ENCODE results near the gene RBMS1.
"Not testable (repeated sequence)": the region's sequence is repeated elsewhere in the genome, so short reads cannot be mapped to it uniquely, and the experiment has no call there.

RBMS1 gene

GRCh38 chr2:160448821-160449220, 44.8 kb downstream of the RBMS1 start:
- not testable (repeated sequence) for H3K27ac ChIP-seq (ENCODE audit: low read length); H3K9ac ChIP-seq (ENCODE audit: low read depth, low read length); H3K4me3 ChIP-seq (ENCODE audit: low read length); H3K4me1 ChIP-seq (ENCODE audit: insufficient read depth, low read length); H3K27me3 ChIP-seq (ENCODE audit: insufficient read depth, low read length); H3K9me3 ChIP-seq (ENCODE audit: insufficient read depth, low read depth, low read length); H3K36me3 ChIP-seq (ENCODE audit: insufficient read depth, low read depth, low read length)

GRCh38 chr2:160445673-160446072, 47.9 kb downstream of the RBMS1 start:
- H3K36me3 ChIP-seq (ENCODE audit: insufficient read depth, low read depth, low read length) = no peaks in the 10 kb centered on the region
- no peak overlapping the region for H3K4me3 ChIP-seq (ENCODE audit: low read length)
- H3K27ac ChIP-seq (ENCODE audit: low read length) = no peak overlapping the region
- no peaks in the 10 kb centered on the region for H3K4me1 ChIP-seq (ENCODE audit: insufficient read depth, low read length)
- no peaks in the 10 kb centered on the region for H3K27me3 ChIP-seq (ENCODE audit: insufficient read depth, low read length)
- peaks cover 3% of the 10 kb centered on the region; the same call in 1 of the 2 replicates for H3K9me3 ChIP-seq (ENCODE audit: insufficient read depth, low read depth, low read length)
- H3K9ac ChIP-seq (ENCODE audit: low read depth, low read length) = no peak overlapping the region

- Histone ChIP-seq H3K4me3 (ENCODE audit: low read length) (no peak overlapping the region), H3K36me3 (ENCODE audit: insufficient read depth, low read depth, low read length) (no peaks in the 10 kb centered on the region), H3K9me3 (ENCODE audit: insufficient read depth, low read depth, low read length) (peaks cover 3% of the 10 kb centered on the region; the same call in 1 of the 2 replicates), H3K27ac (ENCODE audit: low read length) (no peak overlapping the region), H3K9ac (ENCODE audit: low read depth, low read length) (no peak overlapping the region), H3K4me1 (ENCODE audit: insufficient read depth, low read length) (no peaks in the 10 kb centered on the region), H3K27me3 (ENCODE audit: insufficient read depth, low read length) (no peaks in the 10 kb centered on the region)
Observed at GRCh38 chr2:160442603-160443002, 51.0 kb downstream of the RBMS1 start.

GRCh38 chr2:160440888-160441287, 52.7 kb downstream of the RBMS1 start:
- H3K36me3 ChIP-seq (ENCODE audit: insufficient read depth, low read depth, low read length) = no peaks in the 10 kb centered on the region
- H3K9me3 ChIP-seq (ENCODE audit: insufficient read depth, low read depth, low read length) = peaks cover 3% of the 10 kb centered on the region; the same call in 1 of the 2 replicates
- H3K9ac ChIP-seq (ENCODE audit: low read depth, low read length) = no peak overlapping the region
- no peak overlapping the region for H3K4me3 ChIP-seq (ENCODE audit: low read length)
- H3K27ac ChIP-seq (ENCODE audit: low read length) = no peak overlapping the region
- no peaks in the 10 kb centered on the region for H3K4me1 ChIP-seq (ENCODE audit: insufficient read depth, low read length)
- H3K27me3 ChIP-seq (ENCODE audit: insufficient read depth, low read length) = no peaks in the 10 kb centered on the region

- H3K9me3 ChIP-seq (ENCODE audit: insufficient read depth, low read depth, low read length); H3K4me1 ChIP-seq (ENCODE audit: insufficient read depth, low read length); H3K36me3 ChIP-seq (ENCODE audit: insufficient read depth, low read depth, low read length); H3K4me3 ChIP-seq (ENCODE audit: low read length); H3K27me3 ChIP-seq (ENCODE audit: insufficient read depth, low read length); H3K27ac ChIP-seq (ENCODE audit: low read length); H3K9ac ChIP-seq (ENCODE audit: low read depth, low read length): not testable (repeated sequence)
Observed at GRCh38 chr2:160439038-160439437, 54.6 kb downstream of the RBMS1 start.

GRCh38 chr2:160437273-160437672, 56.3 kb downstream of the RBMS1 start:
- H3K9ac ChIP-seq (ENCODE audit: low read depth, low read length) = no peak overlapping the region
- H3K36me3 ChIP-seq (ENCODE audit: insufficient read depth, low read depth, low read length) = no peaks in the 10 kb centered on the region
- H3K4me3 ChIP-seq (ENCODE audit: low read length) = no peak overlapping the region
- H3K27ac ChIP-seq (ENCODE audit: low read length) = no peak overlapping the region
- H3K27me3 ChIP-seq (ENCODE audit: insufficient read depth, low read length) = no peaks in the 10 kb centered on the region
- H3K4me1 ChIP-seq (ENCODE audit: insufficient read depth, low read length) = no peaks in the 10 kb centered on the region
- peaks cover 3% of the 10 kb centered on the region; the same call in 1 of the 2 replicates for H3K9me3 ChIP-seq (ENCODE audit: insufficient read depth, low read depth, low read length)

GRCh38 chr2:160434254-160434948, 59.2 kb downstream of the RBMS1 start:
- Histone ChIP-seq H3K27ac (ENCODE audit: low read length) (no peak overlapping the region), H3K9ac (ENCODE audit: low read depth, low read length) (no peak overlapping the region), H3K36me3 (ENCODE audit: insufficient read depth, low read depth, low read length) (peaks cover 10% of the 10 kb centered on the region), H3K4me3 (ENCODE audit: low read length) (no peak overlapping the region), H3K27me3 (ENCODE audit: insufficient read depth, low read length) (no peaks in the 10 kb centered on the region), H3K9me3 (ENCODE audit: insufficient read depth, low read depth, low read length) (no peaks in the 10 kb centered on the region; the same call in none of the 2 replicates), H3K4me1 (ENCODE audit: insufficient read depth, low read length) (no peaks in the 10 kb centered on the region)

GRCh38 chr2:160433466-160434140, 60.0 kb downstream of the RBMS1 start:
- H3K27ac ChIP-seq (ENCODE audit: low read length) = no peak overlapping the region
- H3K9ac ChIP-seq (ENCODE audit: low read depth, low read length) = no peak overlapping the region
- no peaks in the 10 kb centered on the region; the same call in none of the 2 replicates for H3K9me3 ChIP-seq (ENCODE audit: insufficient read depth, low read depth, low read length)
- no peak overlapping the region for H3K4me3 ChIP-seq (ENCODE audit: low read length)
- no peaks in the 10 kb centered on the region for H3K27me3 ChIP-seq (ENCODE audit: insufficient read depth, low read length)
- H3K4me1 ChIP-seq (ENCODE audit: insufficient read depth, low read length) = no peaks in the 10 kb centered on the region
- peaks cover 10% of the 10 kb centered on the region for H3K36me3 ChIP-seq (ENCODE audit: insufficient read depth, low read depth, low read length)

- Histone ChIP-seq H3K4me3 (ENCODE audit: low read length) (no peak overlapping the region), H3K9ac (ENCODE audit: low read depth, low read length) (no peak overlapping the region), H3K9me3 (ENCODE audit: insufficient read depth, low read depth, low read length) (no peaks in the 10 kb centered on the region; the same call in none of the 2 replicates), H3K36me3 (ENCODE audit: insufficient read depth, low read depth, low read length) (peaks cover 10% of the 10 kb centered on the region), H3K27me3 (ENCODE audit: insufficient read depth, low read length) (no peaks in the 10 kb centered on the region), H3K27ac (ENCODE audit: low read length) (no peak overlapping the region), H3K4me1 (ENCODE audit: insufficient read depth, low read length) (no peaks in the 10 kb centered on the region; the same call in 1 of the 2 replicates)
Observed at GRCh38 chr2:160432633-160433032, 61.0 kb downstream of the RBMS1 start.

- no peaks in the 10 kb centered on the region; the same call in none of the 2 replicates for H3K9me3 ChIP-seq (ENCODE audit: insufficient read depth, low read depth, low read length)
- H3K9ac ChIP-seq (ENCODE audit: low read depth, low read length) = no peak overlapping the region
- H3K27me3 ChIP-seq (ENCODE audit: insufficient read depth, low read length) = no peaks in the 10 kb centered on the region
- H3K27ac ChIP-seq (ENCODE audit: low read length) = no peak overlapping the region
- no peak overlapping the region for H3K4me3 ChIP-seq (ENCODE audit: low read length)
- peaks cover 10% of the 10 kb centered on the region for H3K36me3 ChIP-seq (ENCODE audit: insufficient read depth, low read depth, low read length)
- no peaks in the 10 kb centered on the region; the same call in 1 of the 2 replicates for H3K4me1 ChIP-seq (ENCODE audit: insufficient read depth, low read length)
Observed at GRCh38 chr2:160431441-160431840, 62.2 kb downstream of the RBMS1 start.

- no peaks in the 10 kb centered on the region for H3K27me3 ChIP-seq (ENCODE audit: insufficient read depth, low read length)
- H3K36me3 ChIP-seq (ENCODE audit: insufficient read depth, low read depth, low read length) = peaks cover 10% of the 10 kb centered on the region
- H3K4me3 ChIP-seq (ENCODE audit: low read length) = no peak overlapping the region
- no peak overlapping the region for H3K27ac ChIP-seq (ENCODE audit: low read length)
- H3K9ac ChIP-seq (ENCODE audit: low read depth, low read length) = no peak overlapping the region
- H3K9me3 ChIP-seq (ENCODE audit: insufficient read depth, low read depth, low read length) = no peaks in the 10 kb centered on the region; the same call in none of the 2 replicates
- no peaks in the 10 kb centered on the region; the same call in 1 of the 2 replicates for H3K4me1 ChIP-seq (ENCODE audit: insufficient read depth, low read length)
Observed at GRCh38 chr2:160430001-160430344, 63.6 kb downstream of the RBMS1 start.
